Natural killer cell treated with Interleukin-12 subunit alpha and Interleukin-12 subunit beta and Interleukin-15 and Interleukin-18, amount 100 ng/mL, for 72 hours (primary cell): ENCODE data around the gene LDLRAP1. TPM values are rescaled to one million over a fixed set of nuclear protein-coding genes. Genes with fewer than 3 reads are reported as not detected.
A peak's percentile ranks its signal among the peaks of the same experiment; 100 is the strongest.

Source experiments
- ATAC-seq, 2 donors: fragments of 150-1000 bp; cut with Tn5 transposase in 1 of 2; sonication (Bioruptor Pico), chemical (Tn5 transposase) in 1 of 2; 2 replicates each; pipeline ENCODE4 v1.10.0; 2021
- DNase-seq: peaks from one replicate; pipeline ENCODE4 v3.0.0; 2022; ENCODE audit warnings: low spot score
- H3K27ac Mint-ChIP-seq, 2 donors: 1 replicate in 1 of 2; 2 replicates in 1 of 2; pipeline ENCODE4 v1.8.0; 2022; ENCODE audit warnings: mixed read lengths in 2 of 2, mild to moderate bottlenecking in 1 of 2, moderate library complexity in 1 of 2
- H3K27me3 Mint-ChIP-seq, 2 donors: 1 replicate in 1 of 2; 2 replicates in 1 of 2; pipeline ENCODE4 v1.8.0; 2022; ENCODE audit warnings: mixed read lengths in 2 of 2
- H3K36me3 Mint-ChIP-seq: one replicate; pipeline ENCODE4 v1.8.0; 2022; ENCODE audit warnings: mixed read lengths
- H3K4me1 Mint-ChIP-seq, 2 donors: 1 replicate in 1 of 2; 2 replicates in 1 of 2; pipeline ENCODE4 v1.8.0; 2022; ENCODE audit warnings: low read depth in 2 of 2, mixed read lengths in 2 of 2, mild to moderate bottlenecking in 1 of 2
- H3K4me3 Mint-ChIP-seq: one replicate; pipeline ENCODE4 v1.8.0; 2022; ENCODE audit warnings: mixed read lengths
- H3K9me3 Mint-ChIP-seq: 2 replicates; pipeline ENCODE4 v1.8.0; 2022; ENCODE audit warnings: mixed read lengths
- total RNA-seq, 2 donors: library from RNA; stranded (reverse); gene quantifications; one replicate each; pipeline ENCODE4 v1.2.3, GENCODE V29; 2022

Gene LDLRAP1
- total RNA-seq, 2 donors from 2014 or later, result 2.4 to 4.1 TPM

DNA sequence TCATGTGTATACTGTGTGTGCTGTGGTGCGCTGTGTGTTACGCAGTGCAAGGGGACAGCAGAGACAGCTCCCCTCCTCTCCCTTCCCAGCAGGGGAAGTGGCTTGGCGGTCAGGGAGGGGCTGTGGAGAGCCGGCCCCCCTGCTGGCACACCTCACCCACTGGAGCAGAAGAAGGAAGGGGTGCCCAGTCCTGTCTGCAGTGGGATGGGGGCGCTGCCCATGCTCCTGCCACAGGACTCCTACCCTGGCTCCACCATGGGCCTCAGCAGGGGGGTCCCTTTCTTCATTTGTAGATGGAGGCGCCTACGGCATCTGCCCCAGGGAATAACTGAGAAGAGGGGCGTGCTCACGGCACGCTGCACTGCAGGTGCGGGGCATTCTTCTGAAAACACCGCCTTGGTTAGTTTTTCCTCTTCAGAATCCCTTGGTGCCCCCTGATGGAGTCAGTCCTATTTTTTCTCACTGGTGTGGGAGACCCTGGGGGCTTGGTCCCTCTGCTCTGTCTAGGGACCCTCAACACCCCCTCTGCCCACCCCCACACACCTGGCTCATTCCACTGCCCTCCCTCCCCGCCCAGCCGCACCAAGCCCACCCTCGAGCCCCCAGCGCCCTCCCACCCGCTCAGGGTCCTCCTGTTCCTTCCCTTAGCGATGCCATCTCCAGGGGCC lies 13.8 kb upstream of the LDLRAP1 start:
- H3K4me3 Mint-ChIP-seq, result no peak overlapping the region

DNA sequence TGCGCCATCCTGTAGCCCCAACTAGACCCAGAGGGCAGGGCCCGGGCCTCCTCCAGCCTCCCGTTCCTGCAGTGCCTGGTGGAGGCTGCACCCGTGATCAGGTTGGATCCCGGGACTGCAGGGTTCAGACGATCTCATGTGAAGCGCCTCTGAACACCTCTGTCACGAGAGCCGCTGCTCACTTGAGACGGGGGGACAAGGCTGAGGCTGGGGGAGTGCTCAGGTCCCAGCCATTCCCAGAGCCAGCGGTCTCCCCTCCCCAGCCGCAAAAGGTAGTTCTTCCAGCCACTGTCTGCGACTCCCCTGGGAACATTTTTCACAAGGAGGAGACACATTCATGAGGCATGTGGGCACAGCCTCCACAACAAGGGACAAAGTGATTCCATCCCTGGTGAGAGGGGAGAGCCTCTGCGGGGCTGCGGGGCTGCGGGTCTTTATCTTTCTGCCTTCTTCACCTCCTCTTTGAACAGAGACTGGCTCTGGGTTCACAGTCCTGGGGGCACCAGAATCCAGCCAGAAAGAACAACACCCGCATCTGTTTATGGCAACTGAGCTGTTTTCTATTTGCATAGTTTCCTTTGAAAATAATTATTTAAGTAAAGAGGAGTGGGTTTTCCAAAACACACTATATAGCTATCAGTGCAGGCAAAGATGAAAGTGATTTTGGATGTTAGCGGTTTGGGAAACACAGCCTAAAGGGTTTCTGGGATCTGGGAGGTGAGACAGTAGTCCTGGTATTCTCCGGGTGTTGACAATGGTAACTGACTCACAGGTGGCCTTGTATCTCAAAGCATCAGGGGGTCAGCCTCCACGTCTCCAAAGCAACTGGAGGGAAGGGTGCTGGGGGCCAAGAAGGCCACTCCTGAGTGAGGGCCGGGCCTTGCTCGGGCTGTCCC lies 13.0 kb upstream of the LDLRAP1 start:
- DNase-seq (peak; percentile 44), ATAC-seq (no peak)
- H3K36me3 Mint-ChIP-seq, result no peaks in the 10 kb centered on the region
- peaks cover 1 to 7% of the 10 kb centered on the region in 2 donors for H3K27me3 Mint-ChIP-seq
- no peak overlapping the region for H3K27ac Mint-ChIP-seq
- H3K4me1 Mint-ChIP-seq, result peaks cover 0 to 6% of the 10 kb centered on the region in 2 donors
- H3K4me3 Mint-ChIP-seq, result no peak overlapping the region
- peaks cover under 1% of the 10 kb centered on the region for H3K9me3 Mint-ChIP-seq

More for the DNA sequence above, 13.8 kb upstream of the LDLRAP1 start:
- peaks cover 4 to 7% of the 10 kb centered on the region in 2 donors for H3K27me3 Mint-ChIP-seq
- H3K27ac Mint-ChIP-seq, result peak overlapping the region in 1 of 2 donors; percentile 1
- H3K36me3 Mint-ChIP-seq, result no peaks in the 10 kb centered on the region
- peak; percentile 49 for DNase-seq
- H3K4me1 Mint-ChIP-seq, result peaks cover 0 to 6% of the 10 kb centered on the region in 2 donors
- peaks cover 3% of the 10 kb centered on the region for H3K9me3 Mint-ChIP-seq
- ATAC-seq, result no peak

- H3K27me3 Mint-ChIP-seq, result peaks cover 0 to 7% of the 10 kb centered on the region in 2 donors
- no peaks in the 10 kb centered on the region for H3K9me3 Mint-ChIP-seq
- no peaks in the 10 kb centered on the region for H3K36me3 Mint-ChIP-seq
- DNase-seq (peak; percentile 48), ATAC-seq (no peak)
- peaks cover 0 to 6% of the 10 kb centered on the region in 2 donors for H3K4me1 Mint-ChIP-seq
- H3K4me3 Mint-ChIP-seq, result no peak overlapping the region
- H3K27ac Mint-ChIP-seq, result no peak overlapping the region
Measured at GRCh38 chr1:25531082-25531461, 12.3 kb upstream of the LDLRAP1 start.

DNA sequence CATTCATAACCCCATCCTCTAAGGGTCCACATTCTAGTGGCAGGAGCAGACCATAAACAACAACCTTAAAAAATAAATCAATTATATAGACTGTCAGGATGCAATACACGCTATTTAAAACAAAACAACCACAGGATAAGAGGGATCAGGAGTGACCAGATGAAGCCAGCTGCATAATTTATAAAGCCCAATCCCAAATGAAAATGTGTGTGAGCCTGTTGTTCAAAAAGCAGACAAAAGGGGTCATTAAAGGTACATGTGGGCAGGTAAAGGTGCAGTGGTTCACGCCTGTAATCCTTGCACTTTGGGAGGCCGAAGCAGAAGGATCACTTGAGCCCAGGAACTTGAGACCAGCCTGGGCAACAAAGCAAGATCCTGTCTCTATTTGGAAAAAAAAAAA lies 10.4 kb upstream of the LDLRAP1 start:
- H3K4me3 Mint-ChIP-seq, result no peak overlapping the region
- H3K4me1 Mint-ChIP-seq, result peaks cover 0 to 6% of the 10 kb centered on the region in 2 donors
- DNase-seq (no peak), ATAC-seq (no peak)
- H3K9me3 Mint-ChIP-seq, result no peaks in the 10 kb centered on the region
- H3K36me3 Mint-ChIP-seq, result no peaks in the 10 kb centered on the region
- H3K27me3 Mint-ChIP-seq, result peaks cover 0 to 7% of the 10 kb centered on the region in 2 donors
- no peak overlapping the region for H3K27ac Mint-ChIP-seq

GRCh38 chr1:25533775-25534409 lies 9.5 kb upstream of the LDLRAP1 start:
- H3K27me3 Mint-ChIP-seq, result peaks cover 0 to 6% of the 10 kb centered on the region in 2 donors

DNA sequence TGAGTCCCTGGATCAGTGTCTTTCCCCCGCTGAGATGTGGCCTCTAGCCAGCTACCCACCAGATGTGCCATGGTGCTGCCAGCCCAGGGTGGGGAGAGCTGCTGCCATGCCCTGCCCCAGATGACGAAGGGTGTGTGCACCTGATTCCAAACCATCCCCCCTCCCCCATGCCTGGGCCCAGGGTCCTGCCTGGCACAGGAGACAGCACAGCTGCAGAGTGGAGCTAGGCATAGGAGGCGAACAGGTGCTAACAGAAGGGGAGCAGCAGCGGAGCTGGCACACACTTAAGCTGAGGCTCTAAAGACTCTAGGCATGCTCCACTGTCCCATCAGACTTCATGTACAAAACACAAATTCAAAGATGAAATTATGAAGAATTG lies 9.0 kb upstream of the LDLRAP1 start:
- ATAC-seq, result no peak
- no peak overlapping the region for H3K27ac Mint-ChIP-seq

More at GRCh38 chr1:25533775-25534409, 9.5 kb upstream of the LDLRAP1 start:
- no peak overlapping the region for H3K27ac Mint-ChIP-seq
- H3K4me3 Mint-ChIP-seq, result no peak overlapping the region
- H3K9me3 Mint-ChIP-seq, result no peaks in the 10 kb centered on the region
- peaks cover 0 to 6% of the 10 kb centered on the region in 2 donors for H3K4me1 Mint-ChIP-seq
- DNase-seq, result no peak
- no peaks in the 10 kb centered on the region for H3K36me3 Mint-ChIP-seq
- no peak for ATAC-seq

DNA sequence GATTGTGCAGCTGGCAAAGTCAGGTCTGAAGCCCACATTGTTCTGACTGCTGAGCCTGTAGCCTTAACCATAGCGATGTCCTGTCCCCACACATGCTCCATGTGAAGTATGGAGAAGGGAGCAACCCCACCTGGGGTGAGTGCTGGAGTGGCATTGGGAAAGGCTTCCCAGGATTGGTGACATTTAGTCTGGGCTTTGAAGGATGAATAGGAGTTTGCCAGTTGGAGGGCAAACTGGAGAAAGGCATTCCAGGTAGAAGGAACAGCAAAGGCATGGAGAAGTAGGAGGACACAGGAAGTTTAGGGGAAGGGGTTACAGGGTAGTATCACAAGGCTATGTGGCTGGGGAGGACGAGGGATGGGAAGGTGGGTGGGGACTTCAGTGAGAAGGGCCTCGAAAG lies 7.3 kb upstream of the LDLRAP1 start:
- DNase-seq, result no peak
- H3K4me1 Mint-ChIP-seq, result no peaks in the 10 kb centered on the region
- H3K27ac Mint-ChIP-seq, result peak overlapping the region in 1 of 2 donors; percentile 69
- no peaks in the 10 kb centered on the region for H3K36me3 Mint-ChIP-seq
- H3K27me3 Mint-ChIP-seq, result no peaks in the 10 kb centered on the region
- H3K4me3 Mint-ChIP-seq, result no peak overlapping the region
- H3K9me3 Mint-ChIP-seq, result no peaks in the 10 kb centered on the region
- no peak for ATAC-seq

More for the DNA sequence above, 9.0 kb upstream of the LDLRAP1 start:
- Mint-ChIP-seq H3K27me3 (peaks cover 0 to under 1% of the 10 kb centered on the region in 2 donors), H3K4me3 (no peak overlapping the region), H3K4me1 (peaks cover 0 to under 1% of the 10 kb centered on the region in 2 donors), H3K36me3 (no peaks in the 10 kb centered on the region), H3K9me3 (no peaks in the 10 kb centered on the region)
- DNase-seq, result no peak

GRCh38 chr1:25537153-25537831 lies 6.1 kb upstream of the LDLRAP1 start:
- Mint-ChIP-seq H3K27ac (no peak overlapping the region), H3K4me1 (peaks cover 0 to 2% of the 10 kb centered on the region in 2 donors), H3K27me3 (no peaks in the 10 kb centered on the region), H3K4me3 (no peak overlapping the region), H3K9me3 (no peaks in the 10 kb centered on the region), H3K36me3 (no peaks in the 10 kb centered on the region)
- no peak for ATAC-seq
- no peak for DNase-seq

DNA sequence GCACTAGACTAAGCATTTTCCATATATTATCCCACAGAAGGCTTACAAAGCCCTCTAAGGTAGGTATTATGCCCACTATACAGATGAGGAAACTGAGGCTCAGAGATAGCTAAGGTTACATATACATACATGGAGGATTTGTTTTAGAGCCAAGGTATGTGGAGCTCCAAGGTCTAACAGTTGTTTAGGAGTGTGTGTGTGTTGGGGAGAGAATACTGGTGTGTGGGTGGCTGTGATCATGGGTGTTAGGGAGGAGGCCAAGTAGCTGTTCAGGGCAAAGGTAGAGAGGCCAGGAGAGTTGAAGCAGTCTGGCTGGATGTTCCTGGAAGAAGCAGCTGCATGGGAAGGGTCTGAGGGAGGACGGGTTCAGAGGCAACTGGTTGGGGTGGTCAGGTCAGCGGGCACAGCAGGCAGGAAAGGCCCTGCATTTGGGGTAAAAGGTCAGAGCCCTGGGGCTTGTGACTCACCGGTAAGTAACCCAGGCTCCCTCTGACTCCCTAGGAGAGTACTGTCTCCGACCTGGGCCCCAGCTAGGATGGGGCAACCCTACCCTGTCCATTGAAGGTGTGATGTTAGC lies 5.1 kb upstream of the LDLRAP1 start:
- Mint-ChIP-seq H3K9me3 (no peaks in the 10 kb centered on the region), H3K36me3 (no peaks in the 10 kb centered on the region), H3K4me1 (peaks cover 0 to 2% of the 10 kb centered on the region in 2 donors), H3K27me3 (no peaks in the 10 kb centered on the region), H3K27ac (no peak overlapping the region), H3K4me3 (no peak overlapping the region)
- ATAC-seq (no peak), DNase-seq (no peak)

- no peak for DNase-seq
- Mint-ChIP-seq H3K36me3 (no peaks in the 10 kb centered on the region), H3K27ac (no peak overlapping the region), H3K4me1 (peaks cover 0 to 6% of the 10 kb centered on the region in 2 donors), H3K9me3 (no peaks in the 10 kb centered on the region), H3K27me3 (no peaks in the 10 kb centered on the region), H3K4me3 (no peak overlapping the region)
- ATAC-seq, result no peak
Measured at GRCh38 chr1:25540750-25541342, 2.6 kb upstream of the LDLRAP1 start.

- Mint-ChIP-seq H3K9me3 (no peaks in the 10 kb centered on the region), H3K4me1 (peaks cover 0 to 6% of the 10 kb centered on the region in 2 donors), H3K4me3 (no peak overlapping the region), H3K27ac (no peak overlapping the region), H3K27me3 (no peaks in the 10 kb centered on the region), H3K36me3 (no peaks in the 10 kb centered on the region)
- ATAC-seq, result no peak
- DNase-seq, result no peak
Measured at GRCh38 chr1:25541425-25541824, 2.0 kb upstream of the LDLRAP1 start.

- no peaks in the 10 kb centered on the region for H3K36me3 Mint-ChIP-seq
Measured at GRCh38 chr1:25541889-25542658, 1.3 kb upstream of the LDLRAP1 start.

More at GRCh38 chr1:25541889-25542658, 1.3 kb upstream of the LDLRAP1 start:
- ATAC-seq, result no peak
- H3K27ac Mint-ChIP-seq, result peak overlapping the region in 1 of 2 donors; percentile 46
- H3K27me3 Mint-ChIP-seq, result no peaks in the 10 kb centered on the region
- peaks cover 5 to 6% of the 10 kb centered on the region in 2 donors for H3K4me1 Mint-ChIP-seq
- no peak for DNase-seq
- H3K9me3 Mint-ChIP-seq, result no peaks in the 10 kb centered on the region
- peak overlapping the region; percentile 51 for H3K4me3 Mint-ChIP-seq
